CD4-positive, alpha-beta T cell (primary cell): ENCODE measurements around the gene PRDX2. TPM values are rescaled to one million over a fixed set of nuclear protein-coding genes. Genes with fewer than 3 reads are reported as not detected.

Experiments
- ATAC-seq: fragments of 200-7000 bp; cut with Tn5 transposase; one replicate; pipeline ENCODE4 v1.10.0; 2022; ENCODE audit warnings: mild to moderate bottlenecking; ENCODE audit not compliant: poor library complexity
- CTCF ChIA-PET: fragments of 350-600 bp; sonication (Branson Sonifier 250); formaldehyde crosslinking; loops from one replicate; lab custom pipeline; 2021; ENCODE audit warnings: antibody characterized with exemption, inconsistent platforms; lab: Charles Lee
- POLR2A ChIA-PET: fragments of 350-600 bp; sonication (Branson Sonifier 250); formaldehyde crosslinking; loops from one replicate; lab custom pipeline; 2021; ENCODE audit warnings: antibody characterized with exemption, inconsistent platforms; lab: Charles Lee
- DNase-seq, 14 experiments: peaks; one replicate each; pipeline ENCODE4 v3.0.0-alpha.2; 2013 to 2020; ENCODE audit warnings: mixed read lengths in 2 of 14
- H3K27ac ChIP-seq, 2 donors: one replicate each; pipeline versions ENCODE4 v1.5.1 to v1.7.0; 2013; ENCODE audit warnings: low read length in 2 of 2, low read depth in 1 of 2, mild to moderate bottlenecking in 1 of 2
- H3K27me3 ChIP-seq, 2 experiments: 1 replicate in 1 of 2; 2 replicates in 1 of 2; pipeline versions ENCODE4 v1.6.1 to v1.7.0; 2013; ENCODE audit warnings: low read length in 2 of 2, control low read depth in 1 of 2, mild to moderate bottlenecking in 1 of 2, moderate library complexity in 1 of 2; ENCODE audit not compliant: insufficient read depth in 2 of 2, control insufficient read depth in 1 of 2
- H3K36me3 ChIP-seq: one replicate; pipeline ENCODE4 v1.6.1; 2013; ENCODE audit warnings: low read length, control low read depth; ENCODE audit not compliant: insufficient read depth
- H3K4me1 ChIP-seq: one replicate; pipeline ENCODE4 v1.6.1; 2013; ENCODE audit warnings: low read length, control low read depth; ENCODE audit not compliant: insufficient read depth
- H3K4me3 ChIP-seq: one replicate; pipeline ENCODE4 v1.5.1; 2013; ENCODE audit warnings: mild to moderate bottlenecking, low read length, moderate library complexity
- H3K9me3 ChIP-seq, 2 experiments: 1 replicate in 1 of 2; 2 replicates in 1 of 2; pipeline versions ENCODE4 v1.6.1 to v1.7.0; 2013; ENCODE audit warnings: low read length in 2 of 2, mild to moderate bottlenecking in 2 of 2, control low read depth in 1 of 2, moderate library complexity in 1 of 2; ENCODE audit not compliant: control insufficient read depth in 1 of 2, insufficient read depth in 1 of 2
- H3K27ac Mint-ChIP-seq: one replicate; pipeline ENCODE4 v1.8.0; 2020; ENCODE audit warnings: mixed read lengths
- H3K27me3 Mint-ChIP-seq: one replicate; pipeline ENCODE4 v1.8.0; 2021; ENCODE audit warnings: mixed read lengths
- H3K36me3 Mint-ChIP-seq: one replicate; pipeline ENCODE4 v1.8.0; 2021; ENCODE audit warnings: low read depth, mixed read lengths
- H3K4me1 Mint-ChIP-seq: one replicate; pipeline ENCODE4 v1.8.0; 2021; ENCODE audit warnings: low read depth, mixed read lengths
- H3K4me3 Mint-ChIP-seq: one replicate; pipeline ENCODE4 v1.8.0; 2020; ENCODE audit warnings: mild to moderate bottlenecking, mixed read lengths
- H3K9me3 Mint-ChIP-seq: one replicate; pipeline ENCODE4 v1.8.0; 2020; ENCODE audit warnings: mixed read lengths
- CTCF ChIP-seq: fragments of 200-600 bp; IDR thresholded peaks from one replicate; pipeline ENCODE4 v1.8.0; 2022; ENCODE audit warnings: antibody characterized with exemption, mild to moderate bottlenecking
- intact Hi-C, 2 experiments: fragments of 100-400 bp; cut with DNase I in 1 of 2; cut with micrococcal nuclease in 1 of 2; formaldehyde crosslinking; loops; one replicate each; pipeline versions ENCODE4 v1.15.1 to v1.9.0; 2023 to 2025; cut with DNase I, micrococcal nuclease
- total RNA-seq, 174 experiments: library from RNA in 2 of 174; stranded (reverse) in 2 of 174; gene quantifications; one replicate each; pipeline ENCODE4 v1.2.3 and lab custom pipeline; 2021 to 2026

PRDX2 gene
- total RNA-seq, 2 experiments from 2014 or later, result 59.7 to 65.9 TPM

GRCh38 chr19:12790628-12791344, 10.8 kb downstream of the PRDX2 start:
- Histone ChIP-seq H3K4me3 (peak overlapping the region; percentile 98), H3K27me3 (no peaks in the 10 kb centered on the region), H3K36me3 (peaks cover 5% of the 10 kb centered on the region), H3K27ac (peak overlapping the region; percentile 99 to 100), H3K9me3 (no peaks in the 10 kb centered on the region), H3K4me1 (peaks cover 66% of the 10 kb centered on the region)
- ATAC-seq (no peak), DNase-seq (peak in 5 of 14 experiments; percentile 22 to 60 (median 38))
- peaks cover 13% of the 10 kb centered on the region for H3K27me3 Mint-ChIP-seq
- CTCF ChIA-PET, result interaction anchor here (1.2 to 9.4 kb wide), 4 partner anchors 9 to 30 kb away, joined by 4 to 178 read pairs (median 7); partner anchors contain the start of gene HOOK2
- H3K4me1 Mint-ChIP-seq, result peaks cover 46% of the 10 kb centered on the region
- no peak for TF ChIP-seq CTCF
- no peaks in the 10 kb centered on the region for H3K9me3 Mint-ChIP-seq
- peak overlapping the region; percentile 99 for H3K27ac Mint-ChIP-seq
- peak overlapping the region; percentile 97 for H3K4me3 Mint-ChIP-seq
- POLR2A ChIA-PET, result interaction anchor here (0.8 to 8.3 kb wide), 23 partner anchors 9 to 1301 kb away, joined by 3 to 348 read pairs (median 7); partner anchors contain the start of genes DHPS, GCDH, GET3 and HOOK2
- peaks cover 38% of the 10 kb centered on the region for H3K36me3 Mint-ChIP-seq
- intact Hi-C loops, result loop anchor here in 1 of 2 experiments (5.0 kb wide), 1 partner anchor 123 kb away; the partner anchor contains the start of genes MAN2B1 and WDR83

GRCh38 chr19:12789904-12790619, 11.5 kb downstream of the PRDX2 start:
- intact Hi-C loops, result loop anchor here in 1 of 2 experiments (5.0 to 10.0 kb wide), 2 partner anchors 123 to 145 kb away; partner anchors contain the start of genes CALR, FARSA, MAN2B1 and WDR83
- Histone ChIP-seq H3K4me1 (peaks cover 66% of the 10 kb centered on the region), H3K9me3 (no peaks in the 10 kb centered on the region), H3K27me3 (no peaks in the 10 kb centered on the region), H3K36me3 (peaks cover 5% of the 10 kb centered on the region), H3K4me3 (peak overlapping the region; percentile 98), H3K27ac (peak overlapping the region; percentile 99 to 100)
- no peak for TF ChIP-seq CTCF
- POLR2A ChIA-PET, result interaction anchor here (1.2 to 8.3 kb wide), 7 partner anchors 8 to 167 kb away, joined by 3 to 348 read pairs (median 31); partner anchors contain the start of genes DHPS, GET3, HOOK2 and PRDX2
- H3K4me3 Mint-ChIP-seq, result peak overlapping the region; percentile 97
- H3K27me3 Mint-ChIP-seq, result peaks cover 13% of the 10 kb centered on the region
- CTCF ChIA-PET, result interaction anchor here (2.1 to 9.4 kb wide), 2 partner anchors 12 to 13 kb away, joined by 24 to 178 read pairs; partner anchors contain the start of gene HOOK2
- H3K27ac Mint-ChIP-seq, result peak overlapping the region; percentile 99
- H3K4me1 Mint-ChIP-seq, result peaks cover 42% of the 10 kb centered on the region
- peaks cover 38% of the 10 kb centered on the region for H3K36me3 Mint-ChIP-seq
- peak; percentile 75 to 97 (median 86) for DNase-seq
- no peaks in the 10 kb centered on the region for H3K9me3 Mint-ChIP-seq
- peak; percentile 25 for ATAC-seq
